GM13977 (cell line): ENCODE data around the gene RAB5B.

Source experiments
- DNase-seq: peaks from one replicate; pipeline ENCODE4 v3.0.0; 2012; ENCODE audit warnings: low spot score
- CTCF ChIP-seq: IDR thresholded peaks from 2 replicates; pipeline ENCODE4 v1.5.1; 2012; ENCODE audit warnings: mild to moderate bottlenecking, control low read depth; ENCODE audit not compliant: insufficient read depth; ENCODE audit errors: extremely low read depth, missing control alignments
- in situ Hi-C: fragments of 300-500 bp; cut with MboI; formaldehyde crosslinking; loops from one replicate; pipeline ENCODE4 v1.12.0; 2022; ENCODE audit warnings: low sequenced_read_pairs, low pct_unique_long_range_greater_than_20kb, mixed read lengths, inconsistent platforms; ENCODE audit not compliant: unreplicated experiment

RAB5B gene

GRCh38 chr12:55942055-55942454, 31.8 kb upstream of the RAB5B start:
- DNase-seq, result no peak
- TF ChIP-seq CTCF, result no peak
- in situ Hi-C loops, result loop anchor here (10.0 kb wide), 1 partner anchor 197 kb away; the partner anchor contains the start of gene GDF11

GRCh38 chr12:55942577-55943136, 31.2 kb upstream of the RAB5B start:
- DNase-seq, result no peak
- in situ Hi-C loops, result loop anchor here (10.0 kb wide), 1 partner anchor 198 kb away; the partner anchor contains the start of gene GDF11
- TF ChIP-seq CTCF, result no peak

- in situ Hi-C loops, result loop anchor here (10.0 kb wide), 1 partner anchor 202 kb away; the partner anchor contains the start of gene GDF11
- peak; percentile 60 for DNase-seq
- no peak for TF ChIP-seq CTCF
These were observed 27.3 kb upstream of the RAB5B start for GRCh38 chr12:55946553-55946952.

GRCh38 chr12:55955344-55955743, 18.5 kb upstream of the RAB5B start:
- TF ChIP-seq CTCF, result no peak
- no peak for DNase-seq
- in situ Hi-C loops, result no loop called here

- no peak for DNase-seq
- TF ChIP-seq CTCF, result peak; percentile 41
- in situ Hi-C loops, result no loop called here
These were observed 17.9 kb upstream of the RAB5B start for GRCh38 chr12:55955800-55956508.

- TF ChIP-seq CTCF, result no peak
- in situ Hi-C loops, result no loop called here
- DNase-seq, result no peak
These were observed 16.6 kb upstream of the RAB5B start for GRCh38 chr12:55957106-55957859.
